GM18873 (cell line): ENCODE measurements around the gene OGFOD2.

ENCODE experiments used
- ATAC-seq: cut with Tn5 transposase; IDR thresholded peaks from one replicate; pipeline ENCODE4 v1.9.1; 2021; ENCODE audit warnings: mild to moderate bottlenecking, moderate library complexity, moderate number of reproducible peaks; ENCODE audit not compliant: unreplicated experiment, low FRiP score

Gene OGFOD2

GRCh38 chr12:122975790-122976647 lies 975 bp downstream of the OGFOD2 start:
- no peak for ATAC-seq

GRCh38 chr12:122976648-122976975 lies 1.6 kb downstream of the OGFOD2 start:
- no peak for ATAC-seq

- ATAC-seq: no peak
Observed at GRCh38 chr12:122977153-122977552, 2.1 kb downstream of the OGFOD2 start.

- no peak for ATAC-seq
Observed at GRCh38 chr12:122977655-122978392, 2.8 kb downstream of the OGFOD2 start.

GRCh38 chr12:122978507-122978955 lies 3.5 kb downstream of the OGFOD2 start:
- ATAC-seq: no peak

GRCh38 chr12:122979001-122979907 lies 4.2 kb downstream of the OGFOD2 start:
- ATAC-seq: no peak

GRCh38 chr12:122979908-122980182 lies 4.8 kb downstream of the OGFOD2 start:
- ATAC-seq: no peak

- ATAC-seq: no peak
Observed at GRCh38 chr12:122980183-122981035, 5.4 kb downstream of the OGFOD2 start, which contains the start of gene ARL6IP4. ARL6IP4 (plus strand) TSS chr12:122980681; CDS start chr12:122981140, 459 bp downstream.

GRCh38 chr12:122981036-122981471 lies 6.0 kb downstream of the OGFOD2 start:
- ATAC-seq: no peak

- ATAC-seq: no peak
Observed at GRCh38 chr12:122981587-122982476, 6.8 kb downstream of the OGFOD2 start.

- no peak for ATAC-seq
Observed at GRCh38 chr12:122982477-122982815, 7.4 kb downstream of the OGFOD2 start.

- ATAC-seq: no peak
Observed at GRCh38 chr12:122982963-122983788, 8.1 kb downstream of the OGFOD2 start.

- no peak for ATAC-seq
Observed at GRCh38 chr12:122983789-122984515, 8.9 kb downstream of the OGFOD2 start.

- ATAC-seq: no peak
Observed at GRCh38 chr12:122984612-122985337, 9.7 kb downstream of the OGFOD2 start.

GRCh38 chr12:122985338-122986257 lies 10.6 kb downstream of the OGFOD2 start:
- no peak for ATAC-seq
